Mucosa of descending colon (tissue), 3 donors: ENCODE data around the gene PAFAH1B1. TPM values are rescaled to one million over a fixed set of nuclear protein-coding genes. Genes with fewer than 3 reads are reported as not detected.

Experiments used
- ATAC-seq: fragments of 200-7000 bp; cut with Tn5 transposase; one replicate; pipeline ENCODE4 v1.9.1; 2020; ENCODE audit warnings: mild to moderate bottlenecking, moderate library complexity
- DNase-seq, 3 donors: peaks; one replicate each; pipeline ENCODE4 v3.0.0-alpha.2; 2020
- H3K36me3 ChIP-seq: fragments of 200-600 bp; one replicate; pipeline ENCODE4 v1.8.0; 2021; ENCODE audit warnings: low read depth, mild to moderate bottlenecking
- H3K4me1 ChIP-seq: fragments of 200-600 bp; one replicate; pipeline ENCODE4 v1.8.0; 2021; ENCODE audit warnings: low read depth, mild to moderate bottlenecking
- H3K4me3 ChIP-seq: fragments of 200-600 bp; one replicate; pipeline ENCODE4 v1.8.0; 2021; ENCODE audit warnings: mild to moderate bottlenecking
- H3K9me3 ChIP-seq: fragments of 200-600 bp; one replicate; pipeline ENCODE4 v1.8.0; 2021; ENCODE audit warnings: mild to moderate bottlenecking
- CTCF ChIP-seq: fragments of 200-600 bp; IDR thresholded peaks from one replicate; pipeline ENCODE4 v1.8.0; 2022; ENCODE audit warnings: antibody characterized with exemption, mild to moderate bottlenecking
- intact Hi-C, 2 donors: fragments of 100-400 bp; cut with DNase I in 1 of 2; cut with micrococcal nuclease in 1 of 2; formaldehyde crosslinking; loops; one replicate each; pipeline versions ENCODE4 v1.11.0 to v1.11.1; 2022; cut with DNase I, micrococcal nuclease
- total RNA-seq, 3 donors: library from RNA; stranded (reverse); fragmentation: NEBNext Ultra II Directional in 2 of 3; extraction: Animal tissue kit (Norgen Biotek cat#: 25700) in 2 of 3; gene quantifications; one replicate each; pipeline versions ENCODE4 v1.2.1 to v1.2.4, GENCODE V29; 2021 to 2023
- donor health status: DM: no; HTN: no; CAD: no; lungs with moderate emphysema.
- donor health status: DM: no; HTN: no; CAD: no.
- donor health status: DM: no; HTN: yes; CAD: no.

Gene PAFAH1B1
- total RNA-seq, 3 donors from 2014 or later = 108 to 142 (median 112) TPM

GRCh38 chr17:2635675-2636074 lies 42.2 kb downstream of the PAFAH1B1 start:
- intact Hi-C loops = no loop called here
- ATAC-seq (no peak), DNase-seq (no peak)
- Histone ChIP-seq H3K4me1 (peaks cover 41% of the 10 kb centered on the region), H3K36me3 (no peaks in the 10 kb centered on the region), H3K4me3 (no peak overlapping the region), H3K9me3 (no peaks in the 10 kb centered on the region)
- TF ChIP-seq CTCF = no peak

- H3K36me3 ChIP-seq = no peaks in the 10 kb centered on the region
- ATAC-seq (no peak), DNase-seq (no peak)
- no peak overlapping the region for H3K4me3 ChIP-seq
- no peak for TF ChIP-seq CTCF
- peaks cover 34% of the 10 kb centered on the region for H3K4me1 ChIP-seq
- intact Hi-C loops = no loop called here
- no peaks in the 10 kb centered on the region for H3K9me3 ChIP-seq
Measured at GRCh38 chr17:2636169-2636930, 42.9 kb downstream of the PAFAH1B1 start.

- TF ChIP-seq CTCF = no peak
- no peak overlapping the region for H3K4me3 ChIP-seq
- H3K9me3 ChIP-seq = no peaks in the 10 kb centered on the region
- intact Hi-C loops = no loop called here
- DNase-seq = no peak
- H3K36me3 ChIP-seq = no peaks in the 10 kb centered on the region
- H3K4me1 ChIP-seq = peaks cover 31% of the 10 kb centered on the region
- ATAC-seq = no peak
Measured at GRCh38 chr17:2637422-2637821, 44.0 kb downstream of the PAFAH1B1 start.

GRCh38 chr17:2644971-2645370 lies 51.5 kb downstream of the PAFAH1B1 start:
- ATAC-seq (no peak), DNase-seq (no peak)
- H3K4me3 ChIP-seq = no peak overlapping the region
- intact Hi-C loops = no loop called here
- no peak for TF ChIP-seq CTCF
- no peaks in the 10 kb centered on the region for H3K4me1 ChIP-seq
- no peaks in the 10 kb centered on the region for H3K9me3 ChIP-seq
- H3K36me3 ChIP-seq = no peaks in the 10 kb centered on the region

- Histone ChIP-seq H3K4me1 (no peaks in the 10 kb centered on the region), H3K9me3 (no peaks in the 10 kb centered on the region), H3K4me3 (no peak overlapping the region), H3K36me3 (no peaks in the 10 kb centered on the region)
- no peak for DNase-seq
- TF ChIP-seq CTCF = no peak
- no peak for ATAC-seq
- intact Hi-C loops = no loop called here
Measured at GRCh38 chr17:2647957-2648356, 54.5 kb downstream of the PAFAH1B1 start.
